ENCODE results near the gene SMIM28.

Gene SMIM28

GRCh38 chr6:138371452-138371711 lies 6.3 kb upstream of the SMIM28 start:
- no peak for TF ChIP-seq SPI1 (IDR thresholded peaks at IDR 0.05; ENCODE audit: low read depth, low read length)
- no peak for TF ChIP-seq POLR2AphosphoS5 (IDR thresholded peaks at IDR 0.05; ENCODE audit: low read depth, low read length)
- TF ChIP-seq POLR2A (IDR thresholded peaks at IDR 0.05; ENCODE audit: low read depth, low read length) = no peak
- no peak for TF ChIP-seq PAX5 (IDR thresholded peaks at IDR 0.05; ENCODE audit: insufficient read depth, low read length, severe bottlenecking)
- TF ChIP-seq TAF1 (IDR thresholded peaks at IDR 0.05; ENCODE audit: low read depth, low read length) = no peak
- no peak for TF ChIP-seq POU2F2 (IDR thresholded peaks at IDR 0.05; ENCODE audit: low read depth, low read length)
- FAIRE-seq = no peak
- no peak for DNase-seq (ENCODE audit: insufficient read length, low spot score)

GRCh38 chr6:138371720-138372119 lies 6.0 kb upstream of the SMIM28 start:
- no peak for TF ChIP-seq TAF1 (IDR thresholded peaks at IDR 0.05; ENCODE audit: low read depth, low read length)
- no peak for TF ChIP-seq SPI1 (IDR thresholded peaks at IDR 0.05; ENCODE audit: low read depth, low read length)
- TF ChIP-seq PAX5 (IDR thresholded peaks at IDR 0.05; ENCODE audit: insufficient read depth, low read length, severe bottlenecking) = no peak
- TF ChIP-seq POU2F2 (IDR thresholded peaks at IDR 0.05; ENCODE audit: low read depth, low read length) = no peak
- TF ChIP-seq POLR2AphosphoS5 (IDR thresholded peaks at IDR 0.05; ENCODE audit: low read depth, low read length) = no peak
- TF ChIP-seq POLR2A (IDR thresholded peaks at IDR 0.05; ENCODE audit: low read depth, low read length) = no peak
- DNase-seq (ENCODE audit: insufficient read length, low spot score) (no peak), FAIRE-seq (no peak)

- DNase-seq (ENCODE audit: insufficient read length, low spot score) (no peak), FAIRE-seq (no peak)
- TF ChIP-seq TAF1 (IDR thresholded peaks at IDR 0.05; ENCODE audit: low read depth, low read length) (no peak), POU2F2 (IDR thresholded peaks at IDR 0.05; ENCODE audit: low read depth, low read length) (no peak), PAX5 (IDR thresholded peaks at IDR 0.05; ENCODE audit: insufficient read depth, low read length, severe bottlenecking) (no peak), POLR2AphosphoS5 (IDR thresholded peaks at IDR 0.05; ENCODE audit: low read depth, low read length) (no peak), SPI1 (IDR thresholded peaks at IDR 0.05; ENCODE audit: low read depth, low read length) (no peak), POLR2A (IDR thresholded peaks at IDR 0.05; ENCODE audit: low read depth, low read length) (no peak)
Measured at GRCh38 chr6:138372711-138373463, 4.8 kb upstream of the SMIM28 start.

GRCh38 chr6:138374230-138374629 lies 3.5 kb upstream of the SMIM28 start:
- DNase-seq (ENCODE audit: insufficient read length, low spot score) (no peak), FAIRE-seq (no peak)
- TF ChIP-seq POU2F2 (IDR thresholded peaks at IDR 0.05; ENCODE audit: low read depth, low read length) = no peak
- no peak for TF ChIP-seq POLR2A (IDR thresholded peaks at IDR 0.05; ENCODE audit: low read depth, low read length)
- TF ChIP-seq SPI1 (IDR thresholded peaks at IDR 0.05; ENCODE audit: low read depth, low read length) = no peak
- TF ChIP-seq TAF1 (IDR thresholded peaks at IDR 0.05; ENCODE audit: low read depth, low read length) = no peak
- TF ChIP-seq PAX5 (IDR thresholded peaks at IDR 0.05; ENCODE audit: insufficient read depth, low read length, severe bottlenecking) = no peak
- no peak for TF ChIP-seq POLR2AphosphoS5 (IDR thresholded peaks at IDR 0.05; ENCODE audit: low read depth, low read length)

GRCh38 chr6:138374815-138375214 lies 2.9 kb upstream of the SMIM28 start:
- FAIRE-seq (no peak), DNase-seq (ENCODE audit: insufficient read length, low spot score) (no peak)

GRCh38 chr6:138377042-138377441 lies 663 bp upstream of the SMIM28 start:
- TF ChIP-seq POLR2A (IDR thresholded peaks at IDR 0.05; ENCODE audit: low read depth, low read length) (no peak), POU2F2 (IDR thresholded peaks at IDR 0.05; ENCODE audit: low read depth, low read length) (no peak), PAX5 (IDR thresholded peaks at IDR 0.05; ENCODE audit: insufficient read depth, low read length, severe bottlenecking) (no peak)
- DNase-seq (ENCODE audit: insufficient read length, low spot score) = no peak
- FAIRE-seq = no peak

More at GRCh38 chr6:138374815-138375214, 2.9 kb upstream of the SMIM28 start:
- no peak for TF ChIP-seq POU2F2 (IDR thresholded peaks at IDR 0.05; ENCODE audit: low read depth, low read length)
- no peak for TF ChIP-seq PAX5 (IDR thresholded peaks at IDR 0.05; ENCODE audit: insufficient read depth, low read length, severe bottlenecking)
- no peak for TF ChIP-seq POLR2A (IDR thresholded peaks at IDR 0.05; ENCODE audit: low read depth, low read length)
- no peak for TF ChIP-seq POLR2AphosphoS5 (IDR thresholded peaks at IDR 0.05; ENCODE audit: low read depth, low read length)
- TF ChIP-seq SPI1 (IDR thresholded peaks at IDR 0.05; ENCODE audit: low read depth, low read length) = no peak
- TF ChIP-seq TAF1 (IDR thresholded peaks at IDR 0.05; ENCODE audit: low read depth, low read length) = no peak

- no peak for DNase-seq (ENCODE audit: insufficient read length, low spot score)
- no peak for TF ChIP-seq POLR2A (IDR thresholded peaks at IDR 0.05; ENCODE audit: low read depth, low read length)
- TF ChIP-seq TAF1 (IDR thresholded peaks at IDR 0.05; ENCODE audit: low read depth, low read length) = no peak
- no peak for TF ChIP-seq PAX5 (IDR thresholded peaks at IDR 0.05; ENCODE audit: insufficient read depth, low read length, severe bottlenecking)
- no peak for TF ChIP-seq SPI1 (IDR thresholded peaks at IDR 0.05; ENCODE audit: low read depth, low read length)
- TF ChIP-seq POLR2AphosphoS5 (IDR thresholded peaks at IDR 0.05; ENCODE audit: low read depth, low read length) = no peak
- no peak for FAIRE-seq
Measured at GRCh38 chr6:138378463-138378862, 758 bp downstream of the SMIM28 start.

- TF ChIP-seq PAX5 (IDR thresholded peaks at IDR 0.05; ENCODE audit: insufficient read depth, low read length, severe bottlenecking) (no peak), SPI1 (IDR thresholded peaks at IDR 0.05; ENCODE audit: low read depth, low read length) (no peak), POLR2AphosphoS5 (IDR thresholded peaks at IDR 0.05; ENCODE audit: low read depth, low read length) (no peak), POLR2A (IDR thresholded peaks at IDR 0.05; ENCODE audit: low read depth, low read length) (no peak), POU2F2 (IDR thresholded peaks at IDR 0.05; ENCODE audit: low read depth, low read length) (no peak), TAF1 (IDR thresholded peaks at IDR 0.05; ENCODE audit: low read depth, low read length) (no peak)
- no peak for DNase-seq (ENCODE audit: insufficient read length, low spot score)
- FAIRE-seq = no peak
Measured at GRCh38 chr6:138382498-138383265, 5.0 kb downstream of the SMIM28 start.

- FAIRE-seq = no peak
- no peak for DNase-seq (ENCODE audit: insufficient read length, low spot score)
- TF ChIP-seq PAX5 (IDR thresholded peaks at IDR 0.05; ENCODE audit: insufficient read depth, low read length, severe bottlenecking) (no peak), POU2F2 (IDR thresholded peaks at IDR 0.05; ENCODE audit: low read depth, low read length) (no peak), SPI1 (IDR thresholded peaks at IDR 0.05; ENCODE audit: low read depth, low read length) (no peak), POLR2A (IDR thresholded peaks at IDR 0.05; ENCODE audit: low read depth, low read length) (no peak), POLR2AphosphoS5 (IDR thresholded peaks at IDR 0.05; ENCODE audit: low read depth, low read length) (no peak), TAF1 (IDR thresholded peaks at IDR 0.05; ENCODE audit: low read depth, low read length) (no peak)
Measured at GRCh38 chr6:138383776-138384175, 6.1 kb downstream of the SMIM28 start.

Measured in GM12891 (cell line).